HEK293 (cell line): ENCODE data around the gene PYGM.

Source experiments
- KLF9 ChIP-seq: fragments of 450-650 bp; formaldehyde crosslinking; IDR thresholded peaks from 2 replicates; pipeline ENCODE4 v1.5.1; 2016; ENCODE audit warnings: missing biosample characterization, missing genetic modification characterization, low read depth
- ZNF23 ChIP-seq: fragments of 450-650 bp; formaldehyde crosslinking; IDR thresholded peaks from 2 replicates; pipeline ENCODE4 v1.5.1; 2016; ENCODE audit warnings: missing biosample characterization, missing genetic modification characterization, borderline replicate concordance
- TF ChIP-seq, protein P1 (sequence below): fragments of 450-650 bp; formaldehyde crosslinking; IDR thresholded peaks from 2 replicates; pipeline ENCODE4 v1.5.1; 2016; ENCODE audit warnings: missing biosample characterization, missing genetic modification characterization

DNA sequence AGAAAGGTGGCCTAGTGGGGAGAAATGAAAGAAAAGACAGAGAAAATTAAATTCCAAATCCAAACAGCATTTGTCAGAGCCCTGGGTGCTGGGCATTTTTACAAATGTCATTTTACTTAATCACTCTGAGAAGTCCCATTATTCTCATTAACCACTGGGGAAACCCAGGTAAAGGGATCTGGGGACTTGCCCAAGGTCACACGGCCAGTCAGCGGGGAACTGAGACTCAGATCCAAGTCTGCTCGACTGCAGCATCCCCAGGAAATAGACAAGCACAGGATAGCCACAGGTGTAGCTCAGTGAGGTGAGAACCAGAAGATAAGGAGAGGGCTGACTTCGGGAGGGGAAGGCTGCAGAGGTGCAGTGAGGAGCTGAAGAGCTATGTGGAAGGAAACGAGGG, 44.7 kb downstream of the PYGM start:
- TF ChIP-seq, protein P1, sequence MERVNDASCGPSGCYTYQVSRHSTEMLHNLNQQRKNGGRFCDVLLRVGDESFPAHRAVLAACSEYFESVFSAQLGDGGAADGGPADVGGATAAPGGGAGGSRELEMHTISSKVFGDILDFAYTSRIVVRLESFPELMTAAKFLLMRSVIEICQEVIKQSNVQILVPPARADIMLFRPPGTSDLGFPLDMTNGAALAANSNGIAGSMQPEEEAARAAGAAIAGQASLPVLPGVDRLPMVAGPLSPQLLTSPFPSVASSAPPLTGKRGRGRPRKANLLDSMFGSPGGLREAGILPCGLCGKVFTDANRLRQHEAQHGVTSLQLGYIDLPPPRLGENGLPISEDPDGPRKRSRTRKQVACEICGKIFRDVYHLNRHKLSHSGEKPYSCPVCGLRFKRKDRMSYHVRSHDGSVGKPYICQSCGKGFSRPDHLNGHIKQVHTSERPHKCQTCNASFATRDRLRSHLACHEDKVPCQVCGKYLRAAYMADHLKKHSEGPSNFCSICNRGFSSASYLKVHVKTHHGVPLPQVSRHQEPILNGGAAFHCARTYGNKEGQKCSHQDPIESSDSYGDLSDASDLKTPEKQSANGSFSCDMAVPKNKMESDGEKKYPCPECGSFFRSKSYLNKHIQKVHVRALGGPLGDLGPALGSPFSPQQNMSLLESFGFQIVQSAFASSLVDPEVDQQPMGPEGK = no peak
- no peak for TF ChIP-seq KLF9
- no peak for TF ChIP-seq ZNF23 (tag by site-specific recombination)
